Parathyroid adenoma (tissue), 2 donors: ENCODE data around the gene PRDM10.

ENCODE experiments used
- H2AFZ ChIP-seq: fragments of 300-600 bp; sonication (generic); one replicate; pipeline ENCODE4 v1.7.0; 2017; ENCODE audit warnings: antibody characterized with exemption, mild to moderate bottlenecking
- H3K27ac ChIP-seq: fragments of 300-600 bp; sonication (generic); one replicate; pipeline ENCODE4 v1.7.0; 2017
- H3K27me3 ChIP-seq: fragments of 300-600 bp; sonication (generic); one replicate; pipeline ENCODE4 v1.7.0; 2017; ENCODE audit warnings: low read length; ENCODE audit not compliant: control insufficient read depth, insufficient read depth
- H3K36me3 ChIP-seq: fragments of 300-600 bp; sonication (generic); one replicate; pipeline ENCODE4 v1.7.0; 2017; ENCODE audit warnings: low read length; ENCODE audit not compliant: control insufficient read depth, insufficient read depth
- H3K4me1 ChIP-seq: fragments of 300-600 bp; sonication (generic); one replicate; pipeline ENCODE4 v1.7.0; 2017; ENCODE audit warnings: control low read depth
- H3K4me2 ChIP-seq: fragments of 300-600 bp; sonication (generic); one replicate; pipeline ENCODE4 v1.7.0; 2017; ENCODE audit warnings: low read length
- H3K4me3 ChIP-seq: fragments of 300-600 bp; sonication (generic); one replicate; pipeline ENCODE4 v1.7.0; 2017; ENCODE audit warnings: low read depth, low read length
- H3K79me2 ChIP-seq: fragments of 300-600 bp; sonication (generic); one replicate; pipeline ENCODE4 v1.7.0; 2017; ENCODE audit warnings: control low read depth
- H3K9ac ChIP-seq: fragments of 300-600 bp; sonication (generic); one replicate; pipeline ENCODE4 v1.7.0; 2017; ENCODE audit warnings: mild to moderate bottlenecking
- H3K9me3 ChIP-seq: fragments of 300-600 bp; sonication (generic); one replicate; pipeline ENCODE4 v1.7.0; 2017; ENCODE audit warnings: low read length; ENCODE audit not compliant: control insufficient read depth
- CTCF ChIP-seq: fragments of 300-600 bp; sonication (generic); IDR thresholded peaks from one replicate; pipeline ENCODE4 v1.7.0; 2017; ENCODE audit warnings: antibody characterized with exemption, mild to moderate bottlenecking
- donor health status: primary hyperparathyroidism.

The PRDM10 gene

GRCh38 chr11:130037058-130037457, 34.4 kb upstream of the PRDM10 start:
- no peaks in the 10 kb centered on the region for H3K27me3 ChIP-seq
- H3K27ac ChIP-seq: no peak overlapping the region
- no peaks in the 10 kb centered on the region for H3K9me3 ChIP-seq
- TF ChIP-seq CTCF: no peak
- no peak overlapping the region for H3K9ac ChIP-seq
- H3K4me2 ChIP-seq: no peak overlapping the region
- no peaks in the 10 kb centered on the region for H3K79me2 ChIP-seq
- H2AFZ ChIP-seq: no peak overlapping the region
- no peaks in the 10 kb centered on the region for H3K4me1 ChIP-seq
- no peaks in the 10 kb centered on the region for H3K36me3 ChIP-seq
- H3K4me3 ChIP-seq: no peak overlapping the region

GRCh38 chr11:130034236-130034635, 31.6 kb upstream of the PRDM10 start:
- Histone ChIP-seq H2AFZ (no peak overlapping the region), H3K9ac (no peak overlapping the region), H3K4me2 (no peak overlapping the region), H3K4me3 (no peak overlapping the region), H3K79me2 (no peaks in the 10 kb centered on the region), H3K27me3 (no peaks in the 10 kb centered on the region), H3K4me1 (no peaks in the 10 kb centered on the region), H3K36me3 (no peaks in the 10 kb centered on the region), H3K9me3 (no peaks in the 10 kb centered on the region), H3K27ac (no peak overlapping the region)
- no peak for TF ChIP-seq CTCF

- H2AFZ ChIP-seq: no peak overlapping the region
- no peak for TF ChIP-seq CTCF
- no peaks in the 10 kb centered on the region for H3K79me2 ChIP-seq
- no peak overlapping the region for H3K27ac ChIP-seq
- H3K4me3 ChIP-seq: no peak overlapping the region
- no peaks in the 10 kb centered on the region for H3K4me1 ChIP-seq
- no peaks in the 10 kb centered on the region for H3K9me3 ChIP-seq
- no peaks in the 10 kb centered on the region for H3K27me3 ChIP-seq
- no peaks in the 10 kb centered on the region for H3K36me3 ChIP-seq
- no peak overlapping the region for H3K9ac ChIP-seq
- H3K4me2 ChIP-seq: no peak overlapping the region
Measured at GRCh38 chr11:130032931-130033330, 30.3 kb upstream of the PRDM10 start.

GRCh38 chr11:130031945-130032344, 29.3 kb upstream of the PRDM10 start:
- Histone ChIP-seq H2AFZ (no peak overlapping the region), H3K79me2 (no peaks in the 10 kb centered on the region), H3K27ac (no peak overlapping the region), H3K9me3 (no peaks in the 10 kb centered on the region), H3K36me3 (no peaks in the 10 kb centered on the region), H3K4me1 (no peaks in the 10 kb centered on the region), H3K9ac (no peak overlapping the region), H3K4me2 (no peak overlapping the region), H3K27me3 (no peaks in the 10 kb centered on the region), H3K4me3 (no peak overlapping the region)
- no peak for TF ChIP-seq CTCF

- H3K79me2 ChIP-seq: no peaks in the 10 kb centered on the region
- TF ChIP-seq CTCF: no peak
- no peaks in the 10 kb centered on the region for H3K36me3 ChIP-seq
- no peak overlapping the region for H3K9ac ChIP-seq
- H3K4me3 ChIP-seq: no peak overlapping the region
- H3K9me3 ChIP-seq: no peaks in the 10 kb centered on the region
- H2AFZ ChIP-seq: no peak overlapping the region
- no peak overlapping the region for H3K4me2 ChIP-seq
- no peaks in the 10 kb centered on the region for H3K4me1 ChIP-seq
- H3K27me3 ChIP-seq: no peaks in the 10 kb centered on the region
- no peak overlapping the region for H3K27ac ChIP-seq
Measured at GRCh38 chr11:130031056-130031455, 28.4 kb upstream of the PRDM10 start.
